Calu3 (cell line): ENCODE results near the gene SDC4. TPM values are rescaled to one million over a fixed set of nuclear protein-coding genes. Genes with fewer than 3 reads are reported as not detected.

ENCODE experiments used
- BruUV-seq: library from RNA; stranded (reverse); fragments of 400-500 nt; replicated peaks from 2 replicates; lab custom pipeline; 2021; lab: Mats Ljungman, UMichigan
- CTCF ChIA-PET: fragments of 300-600 bp; sonication (Branson Sonifier 250); formaldehyde crosslinking; loops from one replicate; lab custom pipeline; 2022; ENCODE audit warnings: antibody characterized with exemption; lab: Charles Lee
- DNase-seq: peaks from one replicate; pipeline ENCODE4 v3.0.0; 2022
- H3K27ac Mint-ChIP-seq: one replicate; pipeline ENCODE4 v1.8.0; 2022; ENCODE audit warnings: mixed read lengths; ENCODE audit not compliant: unreplicated experiment
- H3K27me3 Mint-ChIP-seq: one replicate; pipeline ENCODE4 v1.8.0; 2022; ENCODE audit warnings: mixed read lengths; ENCODE audit not compliant: unreplicated experiment
- H3K36me3 Mint-ChIP-seq: one replicate; pipeline ENCODE4 v1.8.0; 2022; ENCODE audit warnings: mild to moderate bottlenecking, moderate library complexity, mixed read lengths; ENCODE audit not compliant: insufficient read depth, unreplicated experiment
- H3K4me1 Mint-ChIP-seq: one replicate; pipeline ENCODE4 v1.8.0; 2022; ENCODE audit warnings: mild to moderate bottlenecking, low read depth, mixed read lengths; ENCODE audit not compliant: unreplicated experiment
- H3K4me3 Mint-ChIP-seq: one replicate; pipeline ENCODE4 v1.8.0; 2022; ENCODE audit warnings: mild to moderate bottlenecking, low read depth, moderate library complexity, mixed read lengths; ENCODE audit not compliant: unreplicated experiment
- H3K9me3 Mint-ChIP-seq: one replicate; pipeline ENCODE4 v1.8.0; 2022; ENCODE audit warnings: low read depth, mixed read lengths; ENCODE audit not compliant: unreplicated experiment
- intact Hi-C: fragments of 100-400 bp; cut with micrococcal nuclease; formaldehyde crosslinking; loops from one replicate; pipeline ENCODE4 v1.10.0; 2022; ENCODE audit not compliant: unreplicated experiment
- total RNA-seq: library from RNA; stranded (reverse); gene quantifications from 2 replicates; pipeline ENCODE4 v1.2.3, GENCODE V29; 2022
- TF ChIP-seq, protein P1 (sequence below): fragments of 200-600 bp; IDR thresholded peaks from one replicate; pipeline ENCODE4 v1.8.0; 2022; ENCODE audit warnings: antibody characterized with exemption; ENCODE audit not compliant: unreplicated experiment

SDC4 gene
- total RNA-seq, 1 experiment from 2014 or later: 238 TPM

DNA sequence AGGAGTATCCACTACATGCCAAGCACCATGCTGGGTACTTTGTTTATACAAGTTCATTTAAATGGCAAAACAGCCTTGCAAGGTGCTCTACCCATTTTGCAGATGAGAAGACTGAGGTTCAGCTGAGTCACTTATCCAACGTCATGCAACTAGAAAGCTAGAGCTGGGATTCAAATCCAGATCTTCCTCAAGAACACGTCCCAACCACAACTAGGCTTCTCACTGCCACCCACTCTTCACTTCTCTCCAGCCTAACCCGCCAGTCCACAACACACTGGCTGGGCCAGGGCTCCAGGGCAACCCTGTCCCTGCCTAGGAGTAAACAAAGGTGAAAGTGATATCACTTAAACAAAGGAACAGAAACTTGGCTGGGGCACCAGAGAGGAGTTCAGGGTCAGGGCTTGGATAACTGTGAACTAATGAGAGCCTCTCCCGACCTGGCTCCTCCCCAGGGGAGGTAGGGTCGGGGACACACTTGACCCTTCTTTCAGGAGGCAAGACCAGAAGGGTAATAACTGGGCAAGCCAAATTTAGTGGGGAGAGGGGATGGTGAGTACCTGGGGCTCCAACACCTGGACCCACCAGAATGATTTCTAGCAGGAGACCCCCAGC is 7.9 kb downstream of the SDC4 start:
- BruUV-seq: no TSS peak
- Mint-ChIP-seq H3K4me3 (peak overlapping the region; percentile 95), H3K4me1 (peaks cover 92% of the 10 kb centered on the region), H3K9me3 (no peaks in the 10 kb centered on the region), H3K27me3 (no peaks in the 10 kb centered on the region), H3K27ac (peak overlapping the region; percentile 99), H3K36me3 (peaks cover 96% of the 10 kb centered on the region)
- DNase-seq: no peak
- CTCF ChIA-PET: interaction anchor here (2.2 to 6.0 kb wide), 3 partner anchors 16 to 21 kb away, joined by 5 to 57 read pairs (median 19); partner anchors contain the start of gene SYS1
- intact Hi-C loops: no loop called here
- TF ChIP-seq, protein P1, sequence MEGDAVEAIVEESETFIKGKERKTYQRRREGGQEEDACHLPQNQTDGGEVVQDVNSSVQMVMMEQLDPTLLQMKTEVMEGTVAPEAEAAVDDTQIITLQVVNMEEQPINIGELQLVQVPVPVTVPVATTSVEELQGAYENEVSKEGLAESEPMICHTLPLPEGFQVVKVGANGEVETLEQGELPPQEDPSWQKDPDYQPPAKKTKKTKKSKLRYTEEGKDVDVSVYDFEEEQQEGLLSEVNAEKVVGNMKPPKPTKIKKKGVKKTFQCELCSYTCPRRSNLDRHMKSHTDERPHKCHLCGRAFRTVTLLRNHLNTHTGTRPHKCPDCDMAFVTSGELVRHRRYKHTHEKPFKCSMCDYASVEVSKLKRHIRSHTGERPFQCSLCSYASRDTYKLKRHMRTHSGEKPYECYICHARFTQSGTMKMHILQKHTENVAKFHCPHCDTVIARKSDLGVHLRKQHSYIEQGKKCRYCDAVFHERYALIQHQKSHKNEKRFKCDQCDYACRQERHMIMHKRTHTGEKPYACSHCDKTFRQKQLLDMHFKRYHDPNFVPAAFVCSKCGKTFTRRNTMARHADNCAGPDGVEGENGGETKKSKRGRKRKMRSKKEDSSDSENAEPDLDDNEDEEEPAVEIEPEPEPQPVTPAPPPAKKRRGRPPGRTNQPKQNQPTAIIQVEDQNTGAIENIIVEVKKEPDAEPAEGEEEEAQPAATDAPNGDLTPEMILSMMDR: no peak

DNA sequence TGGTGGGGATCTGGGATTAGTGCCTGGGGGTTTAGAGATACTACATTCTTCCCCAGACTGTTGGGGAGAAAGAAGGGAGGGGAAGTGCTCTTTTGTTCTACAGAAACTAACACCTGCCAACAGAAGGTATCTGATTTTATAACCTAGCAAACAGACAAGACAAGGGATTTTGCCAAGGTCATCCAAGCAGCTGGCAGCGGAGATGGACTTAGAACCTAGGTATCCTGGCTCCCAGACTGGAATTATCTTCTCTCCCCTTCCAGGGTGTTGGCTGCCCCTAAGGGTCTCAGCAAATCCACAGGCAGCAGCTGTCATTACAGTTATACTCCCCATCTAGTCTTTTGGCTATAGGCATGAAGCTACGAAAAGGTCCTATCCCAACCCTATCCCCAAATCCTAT is 8.4 kb downstream of the SDC4 start:
- H3K4me3 Mint-ChIP-seq: peak overlapping the region; percentile 95
- TF ChIP-seq, protein P1: no peak
- no peak for DNase-seq
- peaks cover 87% of the 10 kb centered on the region for H3K4me1 Mint-ChIP-seq
- no TSS peak for BruUV-seq
- intact Hi-C loops: no loop called here
- H3K27ac Mint-ChIP-seq: peak overlapping the region; percentile 99
- H3K36me3 Mint-ChIP-seq: peaks cover 96% of the 10 kb centered on the region
- no peaks in the 10 kb centered on the region for H3K27me3 Mint-ChIP-seq
- no peaks in the 10 kb centered on the region for H3K9me3 Mint-ChIP-seq
- CTCF ChIA-PET: interaction anchor here (3.1 to 6.0 kb wide), 2 partner anchors 17 to 21 kb away, joined by 19 to 57 read pairs; partner anchors contain the start of gene SYS1

DNA sequence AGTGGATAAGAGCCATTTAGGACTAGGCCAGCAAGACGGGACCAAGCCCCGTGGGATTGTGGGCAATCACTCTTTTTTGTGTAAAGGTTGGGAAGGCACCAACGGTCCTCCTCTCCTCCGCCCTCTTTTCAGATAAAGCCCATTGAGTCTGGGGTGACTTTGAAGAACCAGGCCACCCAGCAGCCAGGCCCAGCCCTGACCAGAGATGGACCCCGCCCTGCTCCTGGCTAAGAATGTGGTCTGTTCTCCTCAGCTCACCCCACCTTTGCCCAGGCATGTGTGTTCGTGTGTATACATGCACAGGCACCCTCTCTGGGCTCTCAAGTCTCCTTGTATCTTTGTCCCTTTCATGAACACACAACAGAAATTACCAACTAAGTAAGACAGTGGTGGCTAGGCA is 9.1 kb downstream of the SDC4 start:
- H3K27me3 Mint-ChIP-seq: no peaks in the 10 kb centered on the region
- H3K36me3 Mint-ChIP-seq: peaks cover 96% of the 10 kb centered on the region
- intact Hi-C loops: no loop called here

DNA sequence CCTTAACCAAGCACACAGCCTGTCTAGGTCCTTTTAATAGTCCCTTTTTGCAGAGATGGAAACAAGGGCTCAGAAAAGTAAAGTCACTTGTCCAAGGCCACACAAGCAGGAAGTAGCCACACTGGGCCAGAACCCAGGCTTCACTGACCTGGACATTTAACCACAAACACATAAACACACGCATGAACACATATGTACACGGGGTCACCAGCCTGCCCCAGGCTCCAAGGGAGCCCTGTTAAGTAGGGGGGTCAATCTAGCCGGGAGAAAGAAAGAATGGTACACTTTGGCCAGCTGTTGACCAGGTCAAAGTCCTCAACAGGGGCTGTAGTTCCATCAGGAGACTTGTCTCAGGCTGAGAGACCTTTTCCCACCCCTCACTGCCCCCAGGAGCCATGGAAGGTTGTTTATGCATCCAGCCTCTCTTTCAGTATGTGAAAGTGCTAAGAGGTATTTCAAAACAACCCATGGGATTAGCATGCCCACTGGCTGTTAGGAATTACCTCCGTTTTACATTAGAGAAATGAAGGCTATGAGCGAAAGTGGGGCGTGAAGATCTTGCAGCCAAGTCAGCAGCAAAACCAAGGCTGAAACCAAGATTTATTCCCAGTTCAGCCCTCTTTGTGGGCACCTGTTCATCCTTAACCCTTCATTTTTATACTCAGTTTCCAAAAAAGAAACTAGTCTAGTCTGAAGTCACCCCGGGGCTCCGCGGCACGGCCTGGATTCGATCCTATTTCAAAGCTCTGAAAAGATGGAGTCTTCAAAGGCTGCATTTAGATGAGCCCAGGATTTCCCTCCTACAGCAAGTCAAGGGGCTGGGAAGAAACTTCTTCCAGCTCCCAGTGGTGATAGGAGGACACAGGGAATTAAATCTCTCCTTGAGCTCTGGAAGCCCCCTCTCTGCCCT is 9.8 kb downstream of the SDC4 start:
- DNase-seq: no peak
- Mint-ChIP-seq H3K4me3 (peak overlapping the region; percentile 95), H3K36me3 (peaks cover 93% of the 10 kb centered on the region), H3K9me3 (no peaks in the 10 kb centered on the region), H3K27ac (peak overlapping the region; percentile 99), H3K4me1 (peaks cover 80% of the 10 kb centered on the region), H3K27me3 (no peaks in the 10 kb centered on the region)
- intact Hi-C loops: no loop called here
- no TSS peak for BruUV-seq
- TF ChIP-seq, protein P1: no peak
- CTCF ChIA-PET: interaction anchor here (0.5 to 6.0 kb wide), 9 partner anchors 7 to 433 kb away, joined by 3 to 57 read pairs (median 5); partner anchors contain the start of gene SYS1

More for the DNA sequence above, 9.1 kb downstream of the SDC4 start:
- Mint-ChIP-seq H3K27ac (peak overlapping the region; percentile 99), H3K4me3 (peak overlapping the region; percentile 95), H3K9me3 (no peaks in the 10 kb centered on the region), H3K4me1 (peaks cover 81% of the 10 kb centered on the region)
- CTCF ChIA-PET: interaction anchor here (6.0 kb wide), 1 partner anchor 22 kb away, joined by 57 read pairs; the partner anchor contains the start of gene SYS1
- no TSS peak for BruUV-seq
- TF ChIP-seq, protein P1: no peak
- no peak for DNase-seq
